Endothelial cell (in vitro differentiated cells): ENCODE results near the gene CSAG3. TPM values are rescaled to one million over a fixed set of nuclear protein-coding genes. Genes with fewer than 3 reads are reported as not detected.
A peak's percentile ranks its signal among the peaks of the same experiment; 100 is the strongest.
"Not testable (repeated sequence)": the region's sequence is repeated elsewhere in the genome, so short reads cannot be mapped to it uniquely, and the experiment has no call there.

ENCODE experiments used
- DNase-seq: peaks from one replicate; pipeline ENCODE4 v3.0.0; 2021; ENCODE audit warnings: low spot score
- H3K27ac Mint-ChIP-seq: one replicate; pipeline ENCODE4 v1.8.0; 2021; ENCODE audit warnings: mixed read lengths, inconsistent platforms; ENCODE audit not compliant: unreplicated experiment
- H3K27me3 Mint-ChIP-seq: one replicate; pipeline ENCODE4 v1.8.0; 2021; ENCODE audit warnings: mild to moderate bottlenecking, moderate library complexity, mixed read lengths, inconsistent platforms; ENCODE audit not compliant: unreplicated experiment
- H3K36me3 Mint-ChIP-seq: one replicate; pipeline ENCODE4 v1.8.0; 2021; ENCODE audit warnings: mild to moderate bottlenecking, low read depth, mixed read lengths, inconsistent platforms; ENCODE audit not compliant: unreplicated experiment
- H3K4me1 Mint-ChIP-seq: one replicate; pipeline ENCODE4 v1.8.0; 2021; ENCODE audit warnings: mild to moderate bottlenecking, mixed read lengths, inconsistent platforms; ENCODE audit not compliant: unreplicated experiment
- H3K4me3 Mint-ChIP-seq: one replicate; pipeline ENCODE4 v1.8.0; 2021; ENCODE audit warnings: mild to moderate bottlenecking, mixed read lengths, inconsistent platforms; ENCODE audit not compliant: unreplicated experiment
- H3K9me3 Mint-ChIP-seq: one replicate; pipeline ENCODE4 v1.8.0; 2021; ENCODE audit warnings: mixed read lengths, inconsistent platforms; ENCODE audit not compliant: unreplicated experiment
- CTCF ChIP-seq: fragments of 200-600 bp; sonication (generic); IDR thresholded peaks from one replicate; pipeline ENCODE4 v1.5.0; 2021; ENCODE audit warnings: antibody characterized with exemption; ENCODE audit not compliant: unreplicated experiment
- long read RNA-seq: library from polyadenylated mRNA; unstranded; transcript quantifications from one replicate; pipeline ENCODE4 v2.0.0, GENCODE V29; 2020; ENCODE audit not compliant: unreplicated experiment
- total RNA-seq: library from RNA; stranded (reverse); fragmentation: NEBNext Ultra II Directional; extraction: Animal tissue kit (Norgen Biotek cat#: 25700); gene quantifications from one replicate; pipeline ENCODE4 v1.2.1, GENCODE V29; 2021; ENCODE audit not compliant: unreplicated experiment

The CSAG3 gene
- 5.5 TPM for total RNA-seq
- long read RNA-seq, partial matches to known transcripts, result 0 of 4 reads
- long read RNA-seq, other reads (novel, unspliced or antisense), result 4 of 4 reads

DNA sequence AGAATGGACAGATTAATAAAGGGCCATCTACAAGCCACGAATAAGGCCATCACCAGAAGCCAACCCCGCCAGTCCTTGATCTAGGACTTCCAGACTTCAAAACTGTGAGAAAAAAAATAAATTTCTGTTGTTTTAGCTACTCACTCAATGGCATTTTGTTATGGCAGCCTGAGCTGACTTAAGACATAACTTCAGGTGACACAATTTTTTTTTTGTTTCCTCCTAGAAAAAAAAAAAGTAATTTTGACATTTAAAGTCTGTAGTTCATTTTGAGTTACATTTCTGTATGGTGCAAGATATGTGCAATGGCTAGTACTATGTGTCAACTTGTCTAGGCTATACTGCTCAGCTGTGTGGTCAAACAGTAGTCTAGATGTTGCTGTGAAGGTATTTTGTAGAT lies at the start of gene CSAG3:
Gene CSAG3, plus strand, starts transcription at position 301 of the 400 bp plus-strand sequence.
- not testable (repeated sequence) for DNase-seq, H3K27me3 Mint-ChIP-seq, H3K36me3 Mint-ChIP-seq, H3K4me3 Mint-ChIP-seq, H3K9me3 Mint-ChIP-seq, H3K4me1 Mint-ChIP-seq, H3K27ac Mint-ChIP-seq

GRCh38 chrX:152713195-152713594 lies 45.8 kb upstream of the CSAG3 start:
- not testable (repeated sequence) for H3K27me3 Mint-ChIP-seq, H3K4me1 Mint-ChIP-seq, H3K27ac Mint-ChIP-seq, DNase-seq, H3K4me3 Mint-ChIP-seq, H3K9me3 Mint-ChIP-seq, H3K36me3 Mint-ChIP-seq

GRCh38 chrX:152713815-152714787 lies 44.9 kb upstream of the CSAG3 start, which contains the start of gene MAGEA2B:
MAGEA2B (plus strand) TSS chrX:152714628; CDS start chrX:152717107, 2,479 bp downstream.
- not testable (repeated sequence) for H3K4me3 Mint-ChIP-seq, H3K27me3 Mint-ChIP-seq, H3K4me1 Mint-ChIP-seq

DNA sequence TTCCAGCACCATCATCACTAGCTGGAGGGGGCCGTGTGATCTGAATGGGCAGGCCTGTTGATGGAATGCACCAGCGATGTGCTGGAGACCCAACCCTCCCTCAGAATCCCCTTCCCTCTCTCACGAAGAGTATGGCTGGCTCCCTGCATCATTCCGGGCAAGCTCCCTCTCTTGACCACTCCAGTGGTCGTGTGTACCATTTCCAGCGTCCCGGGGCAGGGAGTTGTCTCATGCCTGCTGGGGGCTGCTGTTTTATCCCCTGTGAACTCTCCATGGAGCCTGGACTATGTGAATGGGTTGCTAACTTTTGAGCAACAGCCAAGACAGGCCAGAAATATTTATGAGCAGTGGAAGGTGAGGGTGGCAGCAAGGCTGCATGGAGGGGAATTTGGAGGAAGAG lies 33.6 kb upstream of the CSAG3 start:
- no peaks in the 10 kb centered on the region for H3K36me3 Mint-ChIP-seq
- no peak overlapping the region for H3K27ac Mint-ChIP-seq
- H3K9me3 Mint-ChIP-seq, result no peaks in the 10 kb centered on the region
- no peaks in the 10 kb centered on the region for H3K27me3 Mint-ChIP-seq
- no peak for TF ChIP-seq CTCF
- no peak for DNase-seq
- no peak overlapping the region for H3K4me3 Mint-ChIP-seq
- no peaks in the 10 kb centered on the region for H3K4me1 Mint-ChIP-seq

More at GRCh38 chrX:152713815-152714787, 44.9 kb upstream of the CSAG3 start, which contains the start of gene MAGEA2B:
- DNase-seq, H3K36me3 Mint-ChIP-seq, H3K27ac Mint-ChIP-seq, H3K9me3 Mint-ChIP-seq: not testable (repeated sequence)

DNA sequence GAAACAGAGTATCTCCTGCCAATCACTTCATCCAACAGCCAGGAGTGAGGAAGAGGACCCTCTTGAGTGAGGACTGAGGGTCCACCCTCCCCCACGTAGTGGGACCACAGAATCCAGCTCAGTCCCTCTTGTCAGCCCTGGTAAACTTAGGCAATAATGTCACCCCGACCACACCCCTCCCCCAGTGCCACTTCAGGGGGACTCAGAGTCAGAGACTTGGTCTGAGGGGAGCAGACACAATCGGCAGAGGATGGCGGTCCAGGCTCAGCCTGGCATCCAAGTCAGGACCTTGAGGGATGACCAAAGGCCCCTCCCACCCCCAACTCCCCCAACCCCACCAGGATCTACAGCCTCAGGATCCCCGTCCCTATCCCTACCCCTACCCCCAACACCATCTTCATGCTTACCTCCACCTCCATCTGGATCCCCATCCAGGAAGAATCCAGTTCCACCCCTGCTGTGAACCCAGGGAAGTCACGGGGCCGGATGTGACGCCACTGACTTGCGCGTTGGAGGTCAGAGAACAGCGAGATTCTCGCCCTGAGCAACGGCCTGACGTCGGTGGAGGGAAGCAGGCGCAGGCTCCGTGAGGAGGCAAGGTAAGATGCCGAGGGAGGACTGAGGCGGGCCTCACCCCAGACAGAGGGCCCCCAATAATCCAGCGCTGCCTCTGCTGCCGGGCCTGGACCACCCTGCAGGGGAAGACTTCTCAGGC lies 25.6 kb upstream of the CSAG3 start, which contains the start of the genes CSAG1 and MAGEA12:
Gene CSAG1, minus strand, starts transcription at position 461 of the 715 bp plus-strand sequence. CDS start 1,261 bp downstream, outside the sequence.
Gene MAGEA12, plus strand, starts transcription at position 497 of the 715 bp plus-strand sequence. CDS start 2,405 bp downstream, outside the sequence.
- Mint-ChIP-seq H3K4me1 (no peaks in the 10 kb centered on the region), H3K27ac (no peak within 1 kb of the TSS), H3K9me3 (no peaks in the 10 kb centered on the region), H3K4me3 (peak within 1 kb of the TSS; percentile 31), H3K27me3 (peaks cover 2% of the 10 kb centered on the region), H3K36me3 (no peaks in the 10 kb centered on the region)
- no peak for TF ChIP-seq CTCF
- no peak for DNase-seq

- H3K27ac Mint-ChIP-seq, H3K27me3 Mint-ChIP-seq, H3K4me3 Mint-ChIP-seq, H3K36me3 Mint-ChIP-seq, DNase-seq, H3K9me3 Mint-ChIP-seq, H3K4me1 Mint-ChIP-seq: not testable (repeated sequence)
These were observed 24.7 kb upstream of the CSAG3 start for GRCh38 chrX:152734143-152734858.
